Keratinocyte (primary cell): Measurements from ENCODE around the gene EGFL7. TPM values are rescaled to one million over a fixed set of nuclear protein-coding genes. Genes with fewer than 3 reads are reported as not detected.

ENCODE experiments used
- DNase-seq: peaks from one replicate; pipeline ENCODE4 v3.0.0-alpha.2; 2011; ENCODE audit warnings: low read depth, missing footprints, low spot score
- FAIRE-seq: peaks from 2 replicates; lab custom pipeline; 2011; peaks lifted over from hg19 to GRCh38; lab: Jason Lieb, UNC
- H2AFZ ChIP-seq: 2 replicates; pipeline ENCODE4 v1.6.0; 2012; ENCODE audit warnings: low read length, control low read depth, inconsistent platforms; ENCODE audit not compliant: control insufficient read depth
- H3K27ac ChIP-seq: 2 replicates; pipeline ENCODE4 v1.5.1; 2011; ENCODE audit warnings: low read length; ENCODE audit not compliant: control insufficient read depth, insufficient read depth
- H3K27me3 ChIP-seq: 3 replicates; pipeline ENCODE4 v1.6.0; 2011; ENCODE audit warnings: low read length; ENCODE audit not compliant: control insufficient read depth, insufficient read depth; ENCODE audit errors: extremely low read depth
- H3K36me3 ChIP-seq, 2 experiments: 2 replicates in 1 of 2; 3 replicates in 1 of 2; pipeline ENCODE4 v1.5.1; 2011; ENCODE audit warnings: low read length in 2 of 2, mild to moderate bottlenecking in 1 of 2; ENCODE audit not compliant: control insufficient read depth in 2 of 2, insufficient read depth in 2 of 2; ENCODE audit errors: extremely low read depth in 1 of 2
- H3K4me1 ChIP-seq: 3 replicates; pipeline ENCODE4 v1.5.1; 2011; ENCODE audit warnings: low read length; ENCODE audit not compliant: control insufficient read depth, insufficient read depth; ENCODE audit errors: extremely low read depth
- H3K4me2 ChIP-seq: 3 replicates; pipeline ENCODE4 v1.6.0; 2011; ENCODE audit warnings: low read depth, low read length; ENCODE audit not compliant: control insufficient read depth, insufficient read depth; ENCODE audit errors: extremely low read depth
- H3K4me3 ChIP-seq, 3 experiments: fragments of 200-600 bp in 1 of 3; sonication (generic) in 1 of 3; 2 replicates in 2 of 3; 3 replicates in 1 of 3; pipeline ENCODE4 v1.5.1; 2011 to 2016; ENCODE audit warnings: low read length in 3 of 3, mild to moderate bottlenecking in 3 of 3, control low read depth in 2 of 3, inconsistent platforms in 1 of 3, low read depth in 1 of 3, mixed read lengths in 1 of 3, mixed run types in 1 of 3, moderate library complexity in 1 of 3; ENCODE audit not compliant: control insufficient read depth in 2 of 3, insufficient read depth in 2 of 3; ENCODE audit errors: extremely low read depth in 1 of 3
- H3K79me2 ChIP-seq: 2 replicates; pipeline ENCODE4 v1.6.0; 2012; ENCODE audit warnings: low read length; ENCODE audit not compliant: control insufficient read depth, insufficient read depth
- H3K9ac ChIP-seq: 3 replicates; pipeline ENCODE4 v1.6.0; 2011; ENCODE audit warnings: low read length; ENCODE audit not compliant: control insufficient read depth, insufficient read depth; ENCODE audit errors: extremely low read depth
- H3K9me1 ChIP-seq: 3 replicates; pipeline ENCODE4 v1.6.0; 2011; ENCODE audit warnings: low read length; ENCODE audit not compliant: control insufficient read depth, insufficient read depth; ENCODE audit errors: extremely low read depth
- H3K9me3 ChIP-seq: 2 replicates; pipeline ENCODE4 v1.5.1; 2012; ENCODE audit warnings: low read depth, low read length; ENCODE audit not compliant: control insufficient read depth
- H4K20me1 ChIP-seq: 3 replicates; pipeline ENCODE4 v1.6.0; 2011; ENCODE audit warnings: low read length; ENCODE audit not compliant: control insufficient read depth, insufficient read depth; ENCODE audit errors: extremely low read depth
- CTCF ChIP-seq, 3 experiments: IDR thresholded peaks in 1 of 3; conservative IDR thresholded peaks in 1 of 3; optimal IDR thresholded peaks in 1 of 3; 2 replicates in 2 of 3; 3 replicates in 1 of 3; pipeline versions ENCODE3 to v1.5.1; 2011; ENCODE audit warnings: low read length in 3 of 3, mild to moderate bottlenecking in 3 of 3, moderate library complexity in 2 of 3, control low read depth in 1 of 3, inconsistent platforms in 1 of 3; ENCODE audit not compliant: insufficient read depth in 2 of 3; ENCODE audit errors: extremely low read depth in 1 of 3
- EZH2 ChIP-seq: IDR thresholded peaks from one replicate; pipeline ENCODE4 v1.6.1; 2012; ENCODE audit warnings: inconsistent platforms, mild to moderate bottlenecking, low read length, moderate library complexity
- dilution Hi-C: fragments of 300-500 bp; cut with MboI; formaldehyde crosslinking; loops from one replicate; pipeline ENCODE4 v1.7.0; 2020; ENCODE audit warnings: low sequenced_read_pairs; ENCODE audit not compliant: extremely low pct_ligation_motif_present
- polyA plus RNA-seq, 5 experiments: library from polyadenylated mRNA; depleted of rRNA in 3 of 5; stranded (reverse) in 3 of 5; stranded (forward) in 1 of 5; unstranded in 1 of 5; fragments of >200 nt; gene quantifications; 1 replicate in 1 of 5; 2 replicates in 3 of 5; 3 replicates in 1 of 5; pipeline versions ENCODE4 v1.2.1 to v1.2.3, GENCODE V29; 2011 to 2012; ENCODE audit warnings: missing spikeins in 2 of 5, low read depth in 1 of 5, low replicate concordance in 1 of 5

The EGFL7 gene
- polyA plus RNA-seq, 1 donor (not counting 4 experiments of a cell fraction or from before 2014, with no cell fraction given) = 4.2 TPM

- H3K27ac ChIP-seq = peak overlapping the region; percentile 7
- no peak overlapping the region for H2AFZ ChIP-seq
- peaks cover 14% of the 10 kb centered on the region for H3K27me3 ChIP-seq
- no peaks in the 10 kb centered on the region for H3K79me2 ChIP-seq
- dilution Hi-C loops = no loop called here
- H3K36me3 ChIP-seq = no peaks in the 10 kb centered on the region
- no peak overlapping the region for H3K9ac ChIP-seq
- peak; percentile 78 for DNase-seq
- H3K9me1 ChIP-seq = no peaks in the 10 kb centered on the region
- H3K4me2 ChIP-seq = peak overlapping the region; percentile 54
- H3K4me1 ChIP-seq = peaks cover 17% of the 10 kb centered on the region
- TF ChIP-seq CTCF (optimal IDR thresholded peaks at IDR 0.05 in 1 of 3, IDR thresholded peaks at IDR 0.05 in 1 of 3, conservative IDR thresholded peaks at IDR 0.05 in 1 of 3; ENCODE audit: extremely low read depth in 1 of 3, insufficient read depth in 2 of 3, low read length in 3 of 3) (no peak), EZH2 (no peak)
- no peaks in the 10 kb centered on the region for H3K9me3 ChIP-seq
- H4K20me1 ChIP-seq = peaks cover 5% of the 10 kb centered on the region
- H3K4me3 ChIP-seq = no peak overlapping the region
- FAIRE-seq = peak; percentile 71
Observed at GRCh38 chr9:136693490-136694162, 30.9 kb downstream of the EGFL7 start.

GRCh38 chr9:136694163-136694871 lies 31.6 kb downstream of the EGFL7 start:
- no peak overlapping the region for H3K9ac ChIP-seq
- no peak for DNase-seq
- dilution Hi-C loops = no loop called here
- H4K20me1 ChIP-seq = peaks cover 5% of the 10 kb centered on the region
- no peak for FAIRE-seq
- no peak for TF ChIP-seq EZH2
- TF ChIP-seq CTCF (optimal IDR thresholded peaks at IDR 0.05 in 1 of 3, IDR thresholded peaks at IDR 0.05 in 1 of 3, conservative IDR thresholded peaks at IDR 0.05 in 1 of 3; ENCODE audit: extremely low read depth in 1 of 3, insufficient read depth in 2 of 3, low read length in 3 of 3) = peak in 2 of 3 experiments; percentile 55 to 90
- H3K9me3 ChIP-seq = no peaks in the 10 kb centered on the region
- peaks cover 14% of the 10 kb centered on the region for H3K27me3 ChIP-seq
- H3K4me1 ChIP-seq = peaks cover 17% of the 10 kb centered on the region
- H3K4me2 ChIP-seq = peak overlapping the region; percentile 54
- peak overlapping the region; percentile 7 for H3K27ac ChIP-seq
- H2AFZ ChIP-seq = no peak overlapping the region
- no peaks in the 10 kb centered on the region for H3K79me2 ChIP-seq
- no peaks in the 10 kb centered on the region for H3K36me3 ChIP-seq
- peak overlapping the region in 1 of 3 experiments; percentile 34 for H3K4me3 ChIP-seq
- no peaks in the 10 kb centered on the region for H3K9me1 ChIP-seq
